K562 (cell line): ENCODE results near the gene ZBTB42. TPM values are rescaled to one million over a fixed set of nuclear protein-coding genes. Genes with fewer than 3 reads are reported as not detected.

Experiments used
- DACH1 ChIP-seq: fragments of 450-650 bp; IDR thresholded peaks from 2 replicates; pipeline ENCODE4 v1.6.1; 2018; ENCODE audit not compliant: partially characterized antibody
- FOXP1 ChIP-seq: sonication (generic); formaldehyde crosslinking; IDR thresholded peaks from 2 replicates; pipeline ENCODE4 v1.8.0; 2022; ENCODE audit warnings: mild to moderate bottlenecking, missing genetic modification reagents
- KAT7 ChIP-seq: sonication (generic); formaldehyde crosslinking; IDR thresholded peaks from 2 replicates; pipeline ENCODE4 v1.8.0; 2022; ENCODE audit warnings: missing genetic modification reagents, mild to moderate bottlenecking, borderline replicate concordance
- KLF1 ChIP-seq: fragments of 450-650 bp; IDR thresholded peaks from 2 replicates; pipeline ENCODE4 v1.6.1; 2016; ENCODE audit warnings: missing genetic modification characterization, missing compliant biosample characterization
- MEF2A ChIP-seq: IDR thresholded peaks from 2 replicates; pipeline ENCODE4 v1.6.1; 2011; ENCODE audit warnings: low read depth, mild to moderate bottlenecking, low read length, moderate library complexity; ENCODE audit not compliant: control insufficient read depth
- NFIX ChIP-seq: fragments of 250-450 bp; sonication (Bioruptor Pico); IDR thresholded peaks from 2 replicates; pipeline ENCODE4 v1.4.0; 2020; ENCODE audit warnings: low read depth, mild to moderate bottlenecking, moderate library complexity
- NR1H2 ChIP-seq: sonication (generic); formaldehyde crosslinking; IDR thresholded peaks from 2 replicates; pipeline ENCODE4 v1.4.0; 2020; ENCODE audit warnings: mild to moderate bottlenecking, missing genetic modification reagents
- NR3C1 ChIP-seq: sonication (generic); formaldehyde crosslinking; IDR thresholded peaks from 2 replicates; pipeline ENCODE4 v1.8.1; 2022; ENCODE audit warnings: missing genetic modification reagents
- RAD51 ChIP-seq: fragments of 450-650 bp; IDR thresholded peaks from 2 replicates; pipeline ENCODE4 v1.7.1; 2016; ENCODE audit warnings: low read depth, mild to moderate bottlenecking, borderline replicate concordance
- RFX7 ChIP-seq: fragments of 250-450 bp; sonication (Bioruptor Pico); IDR thresholded peaks from 2 replicates; pipeline ENCODE4 v1.5.1; 2021; ENCODE audit warnings: mild to moderate bottlenecking
- SREBF1 ChIP-seq: fragments of 150-350 bp; IDR thresholded peaks from 2 replicates; pipeline ENCODE4 v1.6.1; 2014; ENCODE audit warnings: antibody characterized with exemption, low read depth, low read length, borderline replicate concordance
- ZBED1 ChIP-seq: IDR thresholded peaks from 2 replicates; pipeline ENCODE4 v1.6.1; 2014
- ZNF143 ChIP-seq: sonication (generic); formaldehyde crosslinking; IDR thresholded peaks from 2 replicates; pipeline ENCODE4 v1.9.0; 2022; ENCODE audit warnings: mild to moderate bottlenecking, missing genetic modification reagents
- ZNF583 ChIP-seq: fragments of 250-450 bp; sonication (Bioruptor Pico); IDR thresholded peaks from 2 replicates; pipeline ENCODE4 v1.4.0; 2020
- ZSCAN32 ChIP-seq: fragments of 450-650 bp; formaldehyde crosslinking; IDR thresholded peaks from 2 replicates; pipeline ENCODE4 v1.4.0; 2020; ENCODE audit warnings: mild to moderate bottlenecking, moderate library complexity
- polyA plus RNA-seq, 8 experiments: library from polyadenylated mRNA; depleted of rRNA in 4 of 8; stranded (reverse) in 5 of 8; unstranded in 3 of 8; fragments of >200 nt; fragmentation: Nextera tagmentation in 2 of 8; fragmentation: Illumina TruSeq in 1 of 8; extraction: Ambion mirVana in 2 of 8; extraction: Trizol in 1 of 8; gene quantifications; 2 replicates each; pipeline versions ENCODE4 v1.2.1 to v1.2.3, GENCODE V29; 2011 to 2014; ENCODE audit warnings: inconsistent platforms in 1 of 8, missing spikeins in 1 of 8
- total RNA-seq, 7 experiments: library from RNA; depleted of rRNA in 6 of 7; stranded (reverse); fragments of >200 nt in 6 of 7; fragmentation: Illumina TruSeq in 2 of 7; extraction: Trizol in 2 of 7; gene quantifications; 2 replicates each; pipeline versions ENCODE4 v1.2.1 to v1.2.3, GENCODE V29; 2011 to 2021; ENCODE audit warnings: low replicate concordance in 1 of 7
- TF ChIP-seq, protein P1 (sequence below): fragments of 450-650 bp; formaldehyde crosslinking; IDR thresholded peaks from 2 replicates; pipeline ENCODE4 v1.4.0; 2022; ENCODE audit warnings: mild to moderate bottlenecking, moderate library complexity
- TF ChIP-seq, protein P2 (sequence below), 2 experiments: fragments of 450-650 bp; IDR thresholded peaks; 2 replicates each; pipeline ENCODE4 v1.6.1; 2018; ENCODE audit warnings: mild to moderate bottlenecking in 2 of 2, low read depth in 1 of 2; ENCODE audit not compliant: partially characterized antibody in 2 of 2
- TF ChIP-seq, protein P3 (sequence below): sonication (generic); formaldehyde crosslinking; IDR thresholded peaks from 2 replicates; pipeline ENCODE4 v1.8.0; 2022; ENCODE audit warnings: mild to moderate bottlenecking, low read depth, missing genetic modification reagents
- TF ChIP-seq, protein P4 (sequence below): sonication (generic); formaldehyde crosslinking; IDR thresholded peaks from 2 replicates; pipeline ENCODE4 v1.9.0; 2022; ENCODE audit warnings: mild to moderate bottlenecking, missing genetic modification reagents
- TF ChIP-seq, protein P5 (sequence below): fragments of 250-450 bp; sonication (Bioruptor Pico); IDR thresholded peaks from 2 replicates; pipeline ENCODE4 v1.4.0; 2020; ENCODE audit warnings: mild to moderate bottlenecking, moderate library complexity, borderline replicate concordance

The ZBTB42 gene
- total and polyA plus RNA-seq, 9 of the 15 experiments (the other 6 are each of a cell fraction or from before 2014, with no cell fraction given) = 0.03 to 8.5 (median 2.4) TPM

DNA sequence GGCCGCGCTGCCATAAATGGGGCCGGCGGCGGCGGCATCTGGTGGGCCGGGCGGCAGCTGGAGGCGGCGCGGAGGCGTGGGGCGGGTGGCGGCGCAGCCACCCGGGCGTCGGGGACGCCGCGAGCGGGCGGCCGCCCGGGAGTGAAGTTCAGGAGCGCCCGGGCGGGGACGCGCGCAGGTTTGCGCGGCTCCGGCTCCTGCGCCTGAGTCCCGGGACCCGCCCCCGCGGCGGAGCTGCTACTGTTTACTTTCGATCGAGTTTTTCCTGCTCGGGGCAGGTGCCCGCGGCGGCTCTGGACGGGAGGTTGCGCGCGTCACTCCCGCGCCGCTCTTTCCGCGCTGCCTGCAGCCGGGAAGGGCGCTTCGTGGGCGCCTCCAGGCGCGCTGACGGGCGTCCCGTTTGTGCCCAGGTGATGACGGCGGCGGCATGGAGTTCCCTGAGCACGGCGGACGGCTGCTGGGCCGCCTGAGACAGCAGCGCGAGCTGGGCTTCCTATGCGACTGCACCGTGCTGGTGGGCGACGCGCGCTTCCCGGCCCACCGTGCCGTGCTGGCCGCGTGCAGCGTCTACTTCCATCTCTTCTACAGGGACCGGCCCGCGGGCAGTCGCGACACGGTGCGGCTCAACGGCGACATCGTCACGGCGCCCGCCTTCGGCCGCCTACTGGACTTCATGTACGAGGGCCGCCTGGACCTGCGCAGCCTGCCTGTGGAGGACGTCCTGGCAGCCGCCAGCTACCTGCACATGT, at the start of gene ZBTB42 (continued):
- TF ChIP-seq, protein P1, sequence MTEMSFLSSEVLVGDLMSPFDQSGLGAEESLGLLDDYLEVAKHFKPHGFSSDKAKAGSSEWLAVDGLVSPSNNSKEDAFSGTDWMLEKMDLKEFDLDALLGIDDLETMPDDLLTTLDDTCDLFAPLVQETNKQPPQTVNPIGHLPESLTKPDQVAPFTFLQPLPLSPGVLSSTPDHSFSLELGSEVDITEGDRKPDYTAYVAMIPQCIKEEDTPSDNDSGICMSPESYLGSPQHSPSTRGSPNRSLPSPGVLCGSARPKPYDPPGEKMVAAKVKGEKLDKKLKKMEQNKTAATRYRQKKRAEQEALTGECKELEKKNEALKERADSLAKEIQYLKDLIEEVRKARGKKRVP (CRISPR knock-in tag) = no peak
- no peak for TF ChIP-seq ZNF583 (CRISPR knock-in tag)
- no peak for TF ChIP-seq ZSCAN32 (CRISPR knock-in tag)
- TF ChIP-seq FOXP1 (CRISPR knock-in tag) = no peak
- TF ChIP-seq, protein P2, sequence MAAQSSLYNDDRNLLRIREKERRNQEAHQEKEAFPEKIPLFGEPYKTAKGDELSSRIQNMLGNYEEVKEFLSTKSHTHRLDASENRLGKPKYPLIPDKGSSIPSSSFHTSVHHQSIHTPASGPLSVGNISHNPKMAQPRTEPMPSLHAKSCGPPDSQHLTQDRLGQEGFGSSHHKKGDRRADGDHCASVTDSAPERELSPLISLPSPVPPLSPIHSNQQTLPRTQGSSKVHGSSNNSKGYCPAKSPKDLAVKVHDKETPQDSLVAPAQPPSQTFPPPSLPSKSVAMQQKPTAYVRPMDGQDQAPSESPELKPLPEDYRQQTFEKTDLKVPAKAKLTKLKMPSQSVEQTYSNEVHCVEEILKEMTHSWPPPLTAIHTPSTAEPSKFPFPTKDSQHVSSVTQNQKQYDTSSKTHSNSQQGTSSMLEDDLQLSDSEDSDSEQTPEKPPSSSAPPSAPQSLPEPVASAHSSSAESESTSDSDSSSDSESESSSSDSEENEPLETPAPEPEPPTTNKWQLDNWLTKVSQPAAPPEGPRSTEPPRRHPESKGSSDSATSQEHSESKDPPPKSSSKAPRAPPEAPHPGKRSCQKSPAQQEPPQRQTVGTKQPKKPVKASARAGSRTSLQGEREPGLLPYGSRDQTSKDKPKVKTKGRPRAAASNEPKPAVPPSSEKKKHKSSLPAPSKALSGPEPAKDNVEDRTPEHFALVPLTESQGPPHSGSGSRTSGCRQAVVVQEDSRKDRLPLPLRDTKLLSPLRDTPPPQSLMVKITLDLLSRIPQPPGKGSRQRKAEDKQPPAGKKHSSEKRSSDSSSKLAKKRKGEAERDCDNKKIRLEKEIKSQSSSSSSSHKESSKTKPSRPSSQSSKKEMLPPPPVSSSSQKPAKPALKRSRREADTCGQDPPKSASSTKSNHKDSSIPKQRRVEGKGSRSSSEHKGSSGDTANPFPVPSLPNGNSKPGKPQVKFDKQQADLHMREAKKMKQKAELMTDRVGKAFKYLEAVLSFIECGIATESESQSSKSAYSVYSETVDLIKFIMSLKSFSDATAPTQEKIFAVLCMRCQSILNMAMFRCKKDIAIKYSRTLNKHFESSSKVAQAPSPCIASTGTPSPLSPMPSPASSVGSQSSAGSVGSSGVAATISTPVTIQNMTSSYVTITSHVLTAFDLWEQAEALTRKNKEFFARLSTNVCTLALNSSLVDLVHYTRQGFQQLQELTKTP (IDR thresholded peaks at IDR 0.05; ENCODE audit: low read depth in 1 of 2, partially characterized antibody in 2 of 2) = no peak
- TF ChIP-seq MEF2A = no peak
- 0 out of 2 replicates have a peak, but pooled peaks have one; percentile 22 for TF ChIP-seq ZNF143 (CRISPR knock-in tag)
- TF ChIP-seq RAD51 = no peak
- no peak for TF ChIP-seq NFIX (CRISPR knock-in tag)
- TF ChIP-seq, protein P3, sequence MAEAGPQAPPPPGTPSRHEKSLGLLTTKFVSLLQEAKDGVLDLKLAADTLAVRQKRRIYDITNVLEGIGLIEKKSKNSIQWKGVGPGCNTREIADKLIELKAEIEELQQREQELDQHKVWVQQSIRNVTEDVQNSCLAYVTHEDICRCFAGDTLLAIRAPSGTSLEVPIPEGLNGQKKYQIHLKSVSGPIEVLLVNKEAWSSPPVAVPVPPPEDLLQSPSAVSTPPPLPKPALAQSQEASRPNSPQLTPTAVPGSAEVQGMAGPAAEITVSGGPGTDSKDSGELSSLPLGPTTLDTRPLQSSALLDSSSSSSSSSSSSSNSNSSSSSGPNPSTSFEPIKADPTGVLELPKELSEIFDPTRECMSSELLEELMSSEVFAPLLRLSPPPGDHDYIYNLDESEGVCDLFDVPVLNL (CRISPR knock-in tag) = no peak
- TF ChIP-seq, protein P4, sequence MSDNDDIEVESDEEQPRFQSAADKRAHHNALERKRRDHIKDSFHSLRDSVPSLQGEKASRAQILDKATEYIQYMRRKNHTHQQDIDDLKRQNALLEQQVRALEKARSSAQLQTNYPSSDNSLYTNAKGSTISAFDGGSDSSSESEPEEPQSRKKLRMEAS = peak; percentile 37; the same call in 1 of the 2 replicates
- TF ChIP-seq RFX7 (CRISPR knock-in tag) = no peak
- TF ChIP-seq KAT7 (CRISPR knock-in tag) = 0 out of 2 replicates have a peak, but pooled peaks have one; percentile 73
- no peak for TF ChIP-seq DACH1
- TF ChIP-seq KLF1 (tag) = no peak
- TF ChIP-seq NR1H2 (CRISPR knock-in tag) = no peak
- TF ChIP-seq, protein P5, sequence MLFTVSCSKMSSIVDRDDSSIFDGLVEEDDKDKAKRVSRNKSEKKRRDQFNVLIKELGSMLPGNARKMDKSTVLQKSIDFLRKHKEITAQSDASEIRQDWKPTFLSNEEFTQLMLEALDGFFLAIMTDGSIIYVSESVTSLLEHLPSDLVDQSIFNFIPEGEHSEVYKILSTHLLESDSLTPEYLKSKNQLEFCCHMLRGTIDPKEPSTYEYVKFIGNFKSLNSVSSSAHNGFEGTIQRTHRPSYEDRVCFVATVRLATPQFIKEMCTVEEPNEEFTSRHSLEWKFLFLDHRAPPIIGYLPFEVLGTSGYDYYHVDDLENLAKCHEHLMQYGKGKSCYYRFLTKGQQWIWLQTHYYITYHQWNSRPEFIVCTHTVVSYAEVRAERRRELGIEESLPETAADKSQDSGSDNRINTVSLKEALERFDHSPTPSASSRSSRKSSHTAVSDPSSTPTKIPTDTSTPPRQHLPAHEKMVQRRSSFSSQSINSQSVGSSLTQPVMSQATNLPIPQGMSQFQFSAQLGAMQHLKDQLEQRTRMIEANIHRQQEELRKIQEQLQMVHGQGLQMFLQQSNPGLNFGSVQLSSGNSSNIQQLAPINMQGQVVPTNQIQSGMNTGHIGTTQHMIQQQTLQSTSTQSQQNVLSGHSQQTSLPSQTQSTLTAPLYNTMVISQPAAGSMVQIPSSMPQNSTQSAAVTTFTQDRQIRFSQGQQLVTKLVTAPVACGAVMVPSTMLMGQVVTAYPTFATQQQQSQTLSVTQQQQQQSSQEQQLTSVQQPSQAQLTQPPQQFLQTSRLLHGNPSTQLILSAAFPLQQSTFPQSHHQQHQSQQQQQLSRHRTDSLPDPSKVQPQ (CRISPR knock-in tag) = no peak
- no peak for TF ChIP-seq NR3C1 (CRISPR knock-in tag)
- no peak for TF ChIP-seq SREBF1
- TF ChIP-seq ZBED1 = peak; percentile 95
